GM12891 (cell line): ENCODE data around the gene PHF21A.

Experiments used
- DNase-seq: peaks from one replicate; pipeline ENCODE4 v3.0.0; 2011; ENCODE audit warnings: low spot score; ENCODE audit not compliant: insufficient read length
- FAIRE-seq: peaks from 2 replicates; lab custom pipeline; 2011; peaks lifted over from hg19 to GRCh38; lab: Jason Lieb, UNC
- PAX5 ChIP-seq: IDR thresholded peaks from 2 replicates; pipeline ENCODE4 v1.6.1; 2011; ENCODE audit warnings: low read length, moderate library complexity, mild to moderate bottlenecking; ENCODE audit not compliant: insufficient read depth, severe bottlenecking
- POLR2A ChIP-seq: IDR thresholded peaks from 2 replicates; pipeline ENCODE4 v1.6.1; 2011; ENCODE audit warnings: low read depth, low read length, control low read depth
- POLR2AphosphoS5 ChIP-seq: IDR thresholded peaks from 2 replicates; pipeline ENCODE4 v1.6.1; 2011; ENCODE audit warnings: low read depth, low read length, control low read depth
- POU2F2 ChIP-seq: IDR thresholded peaks from 2 replicates; pipeline ENCODE4 v1.6.1; 2011; ENCODE audit warnings: low read depth, mild to moderate bottlenecking, control low read depth, low read length, moderate library complexity
- SPI1 ChIP-seq: IDR thresholded peaks from 2 replicates; pipeline ENCODE4 v1.6.1; 2011; ENCODE audit warnings: low read depth, low read length, control low read depth
- TAF1 ChIP-seq: IDR thresholded peaks from 2 replicates; pipeline ENCODE4 v1.6.1; 2011; ENCODE audit warnings: low read depth, low read length, control low read depth

Gene PHF21A

DNA sequence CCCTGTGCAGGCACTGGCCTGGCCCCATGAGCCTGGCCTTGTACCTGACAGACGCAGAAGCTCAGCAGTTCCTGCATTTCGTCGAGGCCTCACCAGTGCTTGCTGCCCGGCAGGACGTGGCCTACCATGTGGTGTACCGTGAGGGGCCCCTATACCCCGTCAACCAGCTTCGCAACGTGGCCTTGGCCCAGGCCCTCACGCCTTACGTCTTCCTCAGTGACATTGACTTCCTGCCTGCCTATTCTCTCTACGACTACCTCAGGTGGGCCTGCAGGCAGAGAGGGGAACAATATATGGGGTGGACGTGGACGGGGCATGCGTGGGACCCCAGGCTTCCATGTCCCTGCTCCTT, 193.9 kb downstream of the PHF21A start:
- FAIRE-seq (no peak), DNase-seq (no peak)
- no peak for TF ChIP-seq POLR2A
- no peak for TF ChIP-seq SPI1
- no peak for TF ChIP-seq POU2F2
- no peak for TF ChIP-seq POLR2AphosphoS5
- TF ChIP-seq TAF1: no peak
- no peak for TF ChIP-seq PAX5

DNA sequence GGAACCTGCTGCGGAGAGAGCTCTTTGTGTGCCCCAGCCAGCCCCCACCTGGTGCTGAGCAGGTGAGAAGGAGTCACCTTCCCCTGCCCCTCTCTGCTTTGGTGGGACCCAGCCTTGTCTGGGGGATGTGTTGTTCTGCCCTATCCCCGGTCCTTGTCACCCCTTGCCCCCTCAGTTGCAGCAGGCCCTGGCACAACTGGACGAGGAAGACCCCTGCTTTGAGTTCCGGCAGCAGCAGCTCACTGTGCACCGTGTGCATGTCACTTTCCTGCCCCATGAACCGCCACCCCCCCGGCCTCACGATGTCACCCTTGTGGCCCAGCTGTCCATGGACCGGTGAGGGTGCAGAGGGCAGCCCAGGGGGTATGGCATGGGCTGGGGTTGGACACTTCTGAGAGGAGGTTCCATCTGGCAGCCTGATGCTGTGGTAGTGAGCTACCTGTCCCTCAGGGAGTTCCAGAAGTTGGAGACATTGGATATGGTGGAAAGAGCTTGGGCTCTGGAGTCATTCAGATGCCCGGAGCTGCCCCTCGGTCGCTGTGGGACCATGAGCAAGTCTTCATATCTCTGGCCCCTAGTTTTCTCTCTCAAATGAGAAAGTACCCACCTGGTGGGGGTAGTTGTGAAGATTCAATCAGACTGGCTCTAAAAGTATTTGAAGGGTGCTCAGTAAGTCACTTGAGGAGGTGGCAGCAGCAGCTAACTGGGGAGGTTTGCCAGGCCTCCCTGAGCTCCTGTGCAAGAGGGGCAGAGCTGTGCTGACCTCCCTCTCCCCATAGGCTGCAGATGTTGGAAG, 194.5 kb downstream of the PHF21A start:
- DNase-seq (no peak), FAIRE-seq (no peak)
- TF ChIP-seq POLR2AphosphoS5 (no peak), SPI1 (no peak), POU2F2 (no peak)

DNA sequence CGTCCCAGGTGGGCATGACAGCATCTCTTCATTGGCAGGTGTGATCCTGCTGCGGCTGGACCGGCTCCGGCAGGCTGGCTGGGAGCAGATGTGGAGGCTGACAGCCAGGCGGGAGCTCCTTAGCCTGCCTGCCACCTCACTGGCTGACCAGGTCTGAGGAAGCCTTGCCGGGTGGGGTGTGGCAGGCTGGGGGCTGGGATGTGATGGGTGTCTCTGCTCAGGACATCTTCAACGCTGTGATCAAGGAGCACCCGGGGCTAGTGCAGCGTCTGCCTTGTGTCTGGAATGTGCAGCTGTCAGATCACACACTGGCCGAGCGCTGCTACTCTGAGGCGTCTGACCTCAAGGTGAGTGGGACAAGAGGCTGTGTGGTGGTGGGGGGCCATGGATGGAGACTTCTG, 195.3 kb downstream of the PHF21A start:
- no peak for FAIRE-seq
- TF ChIP-seq POLR2A (no peak), POU2F2 (no peak), POLR2AphosphoS5 (no peak), SPI1 (no peak)
- DNase-seq: no peak

DNA sequence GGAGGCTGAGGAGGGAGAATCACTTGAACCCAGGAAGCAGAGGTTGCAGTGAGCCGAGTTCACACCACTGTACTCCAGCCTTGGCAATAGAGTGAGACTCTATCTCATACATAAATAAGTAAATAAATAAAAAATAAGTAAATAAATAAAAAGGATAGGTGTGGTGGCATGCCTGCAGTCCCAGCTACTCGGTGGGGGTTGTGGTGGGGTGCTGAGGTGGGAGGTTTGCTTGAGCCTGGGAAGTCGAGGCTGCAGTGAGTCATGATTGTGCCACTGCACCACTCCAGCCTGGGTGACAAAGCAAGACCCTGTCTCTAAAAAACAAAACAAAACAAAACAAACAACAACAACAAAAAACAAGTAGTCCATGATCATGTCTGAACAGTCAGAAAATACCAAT, 195.7 kb downstream of the PHF21A start:
- TF ChIP-seq PAX5 (no peak), TAF1 (no peak), POU2F2 (no peak), POLR2A (no peak), POLR2AphosphoS5 (no peak), SPI1 (no peak)
- FAIRE-seq (no peak), DNase-seq (no peak)

DNA sequence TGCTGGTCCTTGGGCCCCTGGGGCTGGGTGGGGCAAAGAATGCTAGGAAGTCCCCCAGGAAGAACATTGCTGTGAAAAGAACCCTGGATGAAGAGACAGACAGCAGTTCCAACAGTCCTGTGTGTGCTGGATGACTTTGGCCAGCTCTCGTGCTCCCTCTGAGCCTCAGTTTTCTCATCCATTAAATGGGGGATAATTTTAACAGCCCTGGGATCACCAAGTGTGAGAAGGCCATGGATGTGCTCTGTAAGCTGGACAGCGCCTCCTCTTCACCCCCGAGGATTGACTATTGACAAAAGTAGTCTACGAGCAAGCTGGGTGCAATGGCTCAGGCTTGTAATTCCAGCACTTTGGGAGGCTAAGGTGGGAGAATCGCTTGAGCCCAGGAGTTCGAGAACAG, 196.3 kb downstream of the PHF21A start:
- no peak for TF ChIP-seq SPI1
- no peak for TF ChIP-seq POU2F2
- no peak for TF ChIP-seq PAX5
- TF ChIP-seq POLR2A: no peak
- TF ChIP-seq POLR2AphosphoS5: no peak
- no peak for DNase-seq
- FAIRE-seq: no peak

DNA sequence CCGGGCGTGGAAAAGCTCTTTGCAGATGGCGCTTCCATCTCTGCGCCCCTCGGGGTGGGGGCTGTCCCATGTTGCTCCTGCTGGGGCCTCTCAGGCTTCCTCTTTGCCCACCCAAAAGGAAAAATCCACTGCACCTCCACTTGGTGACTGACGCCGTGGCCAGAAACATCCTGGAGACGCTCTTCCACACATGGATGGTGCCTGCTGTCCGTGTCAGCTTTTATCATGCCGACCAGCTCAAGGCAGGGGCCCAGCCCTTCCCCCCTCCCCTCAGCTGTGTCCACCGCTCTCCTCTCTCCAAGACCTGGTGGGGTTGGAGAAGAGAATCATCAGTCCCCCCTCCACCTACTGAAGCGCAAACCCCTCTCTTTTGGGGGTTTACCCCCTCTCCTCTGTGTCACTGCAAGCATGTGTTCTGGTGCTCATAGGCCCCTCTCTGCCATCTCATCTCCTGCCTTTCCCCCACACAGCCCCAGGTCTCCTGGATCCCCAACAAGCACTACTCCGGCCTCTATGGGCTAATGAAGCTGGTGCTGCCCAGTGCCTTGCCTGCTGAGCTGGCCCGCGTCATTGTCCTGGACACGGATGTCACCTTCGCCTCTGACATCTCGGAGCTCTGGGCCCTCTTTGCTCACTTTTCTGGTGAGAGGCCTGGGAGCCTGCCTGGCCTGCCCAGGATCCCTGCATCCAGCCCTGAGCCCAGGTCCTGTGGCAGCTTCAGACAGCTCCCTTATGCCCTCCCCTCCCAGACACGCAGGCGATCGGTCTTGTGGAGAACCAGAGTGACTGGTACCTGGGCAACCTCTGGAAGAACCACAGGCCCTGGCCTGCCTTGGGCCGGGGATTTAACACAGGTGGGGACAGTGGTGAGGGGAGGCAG, 197.0 kb downstream of the PHF21A start:
- FAIRE-seq (no peak), DNase-seq (no peak)
- TF ChIP-seq TAF1: no peak
- no peak for TF ChIP-seq POLR2AphosphoS5
- TF ChIP-seq SPI1: no peak
- no peak for TF ChIP-seq POU2F2
- TF ChIP-seq PAX5: no peak
- TF ChIP-seq POLR2A: no peak

DNA sequence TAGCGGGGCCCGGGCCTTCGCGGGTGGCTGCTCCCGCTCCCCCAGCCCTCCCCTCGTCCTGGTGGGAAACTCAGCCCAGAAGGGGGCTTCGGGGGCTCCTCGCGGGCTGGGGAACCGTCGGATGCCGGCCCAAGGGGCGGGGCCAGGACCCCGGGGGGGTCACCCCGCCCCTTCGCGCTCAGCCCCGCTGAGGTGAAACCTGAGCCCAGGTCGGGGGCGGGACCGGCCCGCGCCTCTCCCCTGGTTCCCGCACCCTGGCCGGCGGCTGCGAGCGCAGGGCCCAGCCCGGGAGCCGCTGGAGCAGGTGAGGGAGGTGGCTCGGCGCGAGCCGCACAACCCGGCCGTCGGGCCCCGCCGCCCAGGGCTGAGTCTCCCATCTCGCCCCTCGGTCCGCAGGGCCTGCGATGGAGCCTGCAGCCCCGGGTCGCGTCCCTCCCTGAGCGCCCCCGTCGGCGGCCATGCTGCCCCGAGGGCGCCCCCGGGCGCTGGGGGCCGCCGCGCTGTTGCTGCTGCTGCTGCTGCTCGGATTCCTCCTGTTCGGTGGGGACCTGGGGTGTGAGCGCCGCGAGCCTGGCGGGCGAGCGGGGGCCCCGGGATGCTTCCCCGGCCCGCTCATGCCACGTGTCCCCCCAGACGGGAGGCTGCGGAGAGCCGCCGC, 198.7 kb downstream of the PHF21A start, which contains the start of gene LARGE2:
TSS of gene LARGE2 (plus strand) at position 232 of the 658 bp plus-strand sequence. CDS start at position 459, 227 bp downstream.
- no peak for FAIRE-seq
- DNase-seq: peak; percentile 27
- TF ChIP-seq SPI1: no peak
- no peak for TF ChIP-seq PAX5
- no peak for TF ChIP-seq TAF1
- no peak for TF ChIP-seq POLR2A
- no peak for TF ChIP-seq POLR2AphosphoS5
- TF ChIP-seq POU2F2: no peak

DNA sequence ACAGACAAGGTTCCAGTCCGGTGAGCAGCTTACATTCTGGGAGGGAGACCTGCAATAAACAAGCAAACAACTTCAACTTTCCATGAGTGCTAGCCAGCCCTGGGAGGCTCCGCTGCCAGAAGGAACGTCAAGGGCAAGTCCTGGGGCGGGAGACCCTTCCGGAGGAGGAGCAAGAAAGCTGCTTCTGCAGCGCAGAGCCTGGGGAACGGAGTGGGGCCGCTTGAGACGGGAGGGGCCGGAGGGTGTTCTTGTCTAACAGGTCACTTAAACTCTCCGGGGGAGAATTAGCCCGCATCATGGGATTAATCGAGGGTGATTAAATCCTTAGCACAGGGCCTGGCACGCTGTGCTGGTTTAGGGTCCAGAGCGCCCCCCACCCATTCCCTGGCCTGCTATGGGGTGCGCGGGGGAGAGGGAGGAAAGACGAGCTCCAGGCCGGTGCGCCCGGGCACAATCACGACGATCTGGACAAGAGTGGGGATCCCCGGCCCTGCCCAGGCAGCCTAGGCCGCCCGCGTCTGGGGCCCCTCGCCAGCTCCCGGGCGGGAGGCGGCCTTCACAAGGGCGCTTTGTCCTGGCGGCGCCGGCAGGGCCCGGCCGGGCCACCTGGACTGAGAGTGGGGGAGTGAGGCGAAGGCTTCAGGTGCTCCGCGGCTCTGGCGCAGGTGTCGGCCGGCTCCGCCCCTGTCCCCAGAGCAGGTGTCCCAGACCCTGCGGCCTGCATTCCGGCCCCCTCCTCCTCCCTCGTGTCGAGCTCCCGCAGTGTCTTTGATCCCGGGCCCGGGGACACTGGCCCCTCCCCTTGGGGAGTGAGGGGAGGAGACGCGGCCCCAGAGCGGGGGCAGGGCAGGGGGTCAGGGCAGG, 199.5 kb downstream of the PHF21A start:
- FAIRE-seq (no peak), DNase-seq (peak; percentile 13)
- TF ChIP-seq POLR2AphosphoS5 (no peak), POLR2A (no peak), POU2F2 (no peak), TAF1 (no peak), PAX5 (no peak), SPI1 (no peak)
